Keratinocyte (primary cell): ENCODE data around the gene LMBR1. TPM values are rescaled to one million over a fixed set of nuclear protein-coding genes. Genes with fewer than 3 reads are reported as not detected.

ENCODE experiments used
- DNase-seq: peaks from one replicate; pipeline ENCODE4 v3.0.0-alpha.2; 2011; ENCODE audit warnings: low read depth, missing footprints, low spot score
- FAIRE-seq: peaks from 2 replicates; lab custom pipeline; 2011; peaks lifted over from hg19 to GRCh38; lab: Jason Lieb, UNC
- H2AFZ ChIP-seq: 2 replicates; pipeline ENCODE4 v1.6.0; 2012; ENCODE audit warnings: low read length, control low read depth, inconsistent platforms; ENCODE audit not compliant: control insufficient read depth
- H3K27ac ChIP-seq: 2 replicates; pipeline ENCODE4 v1.5.1; 2011; ENCODE audit warnings: low read length; ENCODE audit not compliant: control insufficient read depth, insufficient read depth
- H3K27me3 ChIP-seq: 3 replicates; pipeline ENCODE4 v1.6.0; 2011; ENCODE audit warnings: low read length; ENCODE audit not compliant: control insufficient read depth, insufficient read depth; ENCODE audit errors: extremely low read depth
- H3K36me3 ChIP-seq, 2 experiments: 2 replicates in 1 of 2; 3 replicates in 1 of 2; pipeline ENCODE4 v1.5.1; 2011; ENCODE audit warnings: low read length in 2 of 2, mild to moderate bottlenecking in 1 of 2; ENCODE audit not compliant: control insufficient read depth in 2 of 2, insufficient read depth in 2 of 2; ENCODE audit errors: extremely low read depth in 1 of 2
- H3K4me1 ChIP-seq: 3 replicates; pipeline ENCODE4 v1.5.1; 2011; ENCODE audit warnings: low read length; ENCODE audit not compliant: control insufficient read depth, insufficient read depth; ENCODE audit errors: extremely low read depth
- H3K4me2 ChIP-seq: 3 replicates; pipeline ENCODE4 v1.6.0; 2011; ENCODE audit warnings: low read depth, low read length; ENCODE audit not compliant: control insufficient read depth, insufficient read depth; ENCODE audit errors: extremely low read depth
- H3K4me3 ChIP-seq, 3 experiments: fragments of 200-600 bp in 1 of 3; sonication (generic) in 1 of 3; 2 replicates in 2 of 3; 3 replicates in 1 of 3; pipeline ENCODE4 v1.5.1; 2011 to 2016; ENCODE audit warnings: low read length in 3 of 3, mild to moderate bottlenecking in 3 of 3, control low read depth in 2 of 3, inconsistent platforms in 1 of 3, low read depth in 1 of 3, mixed read lengths in 1 of 3, mixed run types in 1 of 3, moderate library complexity in 1 of 3; ENCODE audit not compliant: control insufficient read depth in 2 of 3, insufficient read depth in 2 of 3; ENCODE audit errors: extremely low read depth in 1 of 3
- H3K79me2 ChIP-seq: 2 replicates; pipeline ENCODE4 v1.6.0; 2012; ENCODE audit warnings: low read length; ENCODE audit not compliant: control insufficient read depth, insufficient read depth
- H3K9ac ChIP-seq: 3 replicates; pipeline ENCODE4 v1.6.0; 2011; ENCODE audit warnings: low read length; ENCODE audit not compliant: control insufficient read depth, insufficient read depth; ENCODE audit errors: extremely low read depth
- H3K9me1 ChIP-seq: 3 replicates; pipeline ENCODE4 v1.6.0; 2011; ENCODE audit warnings: low read length; ENCODE audit not compliant: control insufficient read depth, insufficient read depth; ENCODE audit errors: extremely low read depth
- H3K9me3 ChIP-seq: 2 replicates; pipeline ENCODE4 v1.5.1; 2012; ENCODE audit warnings: low read depth, low read length; ENCODE audit not compliant: control insufficient read depth
- H4K20me1 ChIP-seq: 3 replicates; pipeline ENCODE4 v1.6.0; 2011; ENCODE audit warnings: low read length; ENCODE audit not compliant: control insufficient read depth, insufficient read depth; ENCODE audit errors: extremely low read depth
- EZH2 ChIP-seq: IDR thresholded peaks from one replicate; pipeline ENCODE4 v1.6.1; 2012; ENCODE audit warnings: inconsistent platforms, mild to moderate bottlenecking, low read length, moderate library complexity
- dilution Hi-C: fragments of 300-500 bp; cut with MboI; formaldehyde crosslinking; loops from one replicate; pipeline ENCODE4 v1.7.0; 2020; ENCODE audit warnings: low sequenced_read_pairs; ENCODE audit not compliant: extremely low pct_ligation_motif_present
- polyA plus RNA-seq, 5 experiments: library from polyadenylated mRNA; depleted of rRNA in 3 of 5; stranded (reverse) in 3 of 5; stranded (forward) in 1 of 5; unstranded in 1 of 5; fragments of >200 nt; gene quantifications; 1 replicate in 1 of 5; 2 replicates in 3 of 5; 3 replicates in 1 of 5; pipeline versions ENCODE4 v1.2.1 to v1.2.3, GENCODE V29; 2011 to 2012; ENCODE audit warnings: missing spikeins in 2 of 5, low read depth in 1 of 5, low replicate concordance in 1 of 5
- TF ChIP-seq, protein P1 (sequence below), 3 experiments: IDR thresholded peaks in 1 of 3; conservative IDR thresholded peaks in 1 of 3; optimal IDR thresholded peaks in 1 of 3; 2 replicates in 2 of 3; 3 replicates in 1 of 3; pipeline versions ENCODE3 to v1.5.1; 2011; ENCODE audit warnings: low read length in 3 of 3, mild to moderate bottlenecking in 3 of 3, moderate library complexity in 2 of 3, control low read depth in 1 of 3, inconsistent platforms in 1 of 3; ENCODE audit not compliant: insufficient read depth in 2 of 3; ENCODE audit errors: extremely low read depth in 1 of 3

LMBR1 gene
- polyA plus RNA-seq, 1 donor (not counting 4 experiments of a cell fraction or from before 2014, with no cell fraction given) = 30.2 TPM

DNA sequence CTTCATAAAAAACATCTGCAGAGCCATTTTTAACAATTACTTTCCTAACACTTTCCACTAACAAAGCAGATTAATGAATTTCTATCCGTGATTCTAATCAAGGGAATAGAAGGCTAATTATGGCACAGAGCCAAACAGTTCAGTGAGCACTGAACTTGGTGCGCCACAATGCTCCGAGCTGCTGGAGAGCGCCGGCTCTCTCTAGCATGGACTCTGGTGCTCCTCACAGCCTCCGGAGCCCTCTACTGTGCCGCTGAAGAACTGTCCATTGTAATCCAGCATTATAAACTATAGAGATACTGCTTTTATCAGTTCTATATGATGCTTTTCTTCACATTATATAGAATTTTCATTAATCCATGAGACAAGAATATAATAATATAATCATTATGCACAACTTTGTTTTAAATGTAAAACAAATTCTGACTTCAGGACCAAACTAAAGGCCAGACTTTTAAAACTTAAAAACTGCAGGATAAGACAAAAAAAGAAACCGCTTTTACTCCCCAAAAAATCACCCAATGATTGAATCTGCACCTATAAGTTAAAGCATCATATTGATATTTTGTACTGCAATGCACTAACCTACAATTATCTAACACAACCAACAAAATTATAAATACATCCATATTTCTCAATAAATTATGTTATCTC lies 128.8 kb downstream of the LMBR1 start:
- Histone ChIP-seq H3K4me1 (peaks cover 1% of the 10 kb centered on the region), H4K20me1 (no peaks in the 10 kb centered on the region), H3K4me3 (no peak overlapping the region), H3K79me2 (no peaks in the 10 kb centered on the region), H3K4me2 (no peak overlapping the region), H3K27ac (no peak overlapping the region), H3K9me3 (peaks cover 3% of the 10 kb centered on the region), H3K27me3 (no peaks in the 10 kb centered on the region), H3K9me1 (no peaks in the 10 kb centered on the region), H3K9ac (no peak overlapping the region), H3K36me3 (peaks cover 0 to 5% of the 10 kb centered on the region in 2 experiments), H2AFZ (no peak overlapping the region)
- peak; percentile 13 for FAIRE-seq
- dilution Hi-C loops = no loop called here
- no peak for DNase-seq
- TF ChIP-seq, protein P1, sequence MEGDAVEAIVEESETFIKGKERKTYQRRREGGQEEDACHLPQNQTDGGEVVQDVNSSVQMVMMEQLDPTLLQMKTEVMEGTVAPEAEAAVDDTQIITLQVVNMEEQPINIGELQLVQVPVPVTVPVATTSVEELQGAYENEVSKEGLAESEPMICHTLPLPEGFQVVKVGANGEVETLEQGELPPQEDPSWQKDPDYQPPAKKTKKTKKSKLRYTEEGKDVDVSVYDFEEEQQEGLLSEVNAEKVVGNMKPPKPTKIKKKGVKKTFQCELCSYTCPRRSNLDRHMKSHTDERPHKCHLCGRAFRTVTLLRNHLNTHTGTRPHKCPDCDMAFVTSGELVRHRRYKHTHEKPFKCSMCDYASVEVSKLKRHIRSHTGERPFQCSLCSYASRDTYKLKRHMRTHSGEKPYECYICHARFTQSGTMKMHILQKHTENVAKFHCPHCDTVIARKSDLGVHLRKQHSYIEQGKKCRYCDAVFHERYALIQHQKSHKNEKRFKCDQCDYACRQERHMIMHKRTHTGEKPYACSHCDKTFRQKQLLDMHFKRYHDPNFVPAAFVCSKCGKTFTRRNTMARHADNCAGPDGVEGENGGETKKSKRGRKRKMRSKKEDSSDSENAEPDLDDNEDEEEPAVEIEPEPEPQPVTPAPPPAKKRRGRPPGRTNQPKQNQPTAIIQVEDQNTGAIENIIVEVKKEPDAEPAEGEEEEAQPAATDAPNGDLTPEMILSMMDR (optimal IDR thresholded peaks at IDR 0.05 in 1 of 3, IDR thresholded peaks at IDR 0.05 in 1 of 3, conservative IDR thresholded peaks at IDR 0.05 in 1 of 3; ENCODE audit: extremely low read depth in 1 of 3, insufficient read depth in 2 of 3, low read length in 3 of 3) = peak; percentile 63 to 73 (median 67)
- no peak for TF ChIP-seq EZH2

DNA sequence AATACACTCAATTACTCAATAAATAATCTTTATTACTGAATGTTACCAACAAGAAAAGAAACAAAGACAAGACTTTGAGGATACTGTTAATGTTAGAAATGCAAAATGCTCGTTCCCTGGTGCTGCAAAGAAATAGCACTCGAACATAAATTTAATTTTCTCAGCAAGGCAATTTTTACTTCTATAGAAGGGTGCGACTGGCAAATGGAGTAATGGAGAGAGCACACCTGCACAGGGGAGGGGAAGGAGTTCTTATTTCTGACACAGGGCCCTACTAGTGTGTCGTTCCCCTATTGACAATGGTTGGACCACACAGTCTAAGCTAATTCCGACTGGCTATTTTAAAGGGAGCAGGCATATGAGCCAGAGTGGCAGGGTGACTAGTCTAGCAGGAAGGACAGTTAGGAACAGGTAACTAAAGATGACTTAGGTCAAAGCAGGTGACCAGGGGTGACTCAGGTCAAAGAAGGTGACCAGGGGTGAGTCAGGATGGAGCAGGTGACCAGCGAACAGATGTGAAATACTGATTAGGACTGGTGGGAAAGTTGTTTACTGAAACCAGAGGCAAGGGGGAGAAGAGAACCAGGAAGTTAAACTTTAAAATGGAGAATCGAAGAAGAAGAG lies 133.3 kb downstream of the LMBR1 start:
- Histone ChIP-seq H3K9me1 (no peaks in the 10 kb centered on the region), H3K79me2 (no peaks in the 10 kb centered on the region)

More for the DNA sequence above, 133.3 kb downstream of the LMBR1 start:
- Histone ChIP-seq H3K9ac (no peak overlapping the region), H3K27me3 (no peaks in the 10 kb centered on the region), H2AFZ (no peak overlapping the region), H4K20me1 (no peaks in the 10 kb centered on the region), H3K36me3 (peaks cover 0 to 5% of the 10 kb centered on the region in 2 experiments), H3K9me3 (peaks cover 3% of the 10 kb centered on the region), H3K4me1 (no peaks in the 10 kb centered on the region), H3K27ac (no peak overlapping the region), H3K4me3 (no peak overlapping the region), H3K4me2 (no peak overlapping the region)
- DNase-seq = no peak
- dilution Hi-C loops = no loop called here
- no peak for FAIRE-seq
- TF ChIP-seq EZH2 = no peak
- TF ChIP-seq, protein P1 (optimal IDR thresholded peaks at IDR 0.05 in 1 of 3, IDR thresholded peaks at IDR 0.05 in 1 of 3, conservative IDR thresholded peaks at IDR 0.05 in 1 of 3; ENCODE audit: extremely low read depth in 1 of 3, insufficient read depth in 2 of 3, low read length in 3 of 3) = no peak
